K562 (cell line): ENCODE measurements around the gene TNP1. TPM values are rescaled to one million over a fixed set of nuclear protein-coding genes. Genes with fewer than 3 reads are reported as not detected.

ENCODE experiments used
- CC2D1A ChIP-seq: fragments of 450-650 bp; IDR thresholded peaks from 2 replicates; pipeline ENCODE4 v1.6.1; 2017; ENCODE audit warnings: mild to moderate bottlenecking
- PRMT5 ChIP-seq: sonication (generic); formaldehyde crosslinking; IDR thresholded peaks from 2 replicates; pipeline ENCODE4 v1.5.0; 2020; ENCODE audit warnings: missing genetic modification reagents
- ZNF133 ChIP-seq: fragments of 250-450 bp; sonication (Bioruptor Pico); IDR thresholded peaks from 2 replicates; pipeline ENCODE4 v1.4.0; 2020; ENCODE audit warnings: mild to moderate bottlenecking
- polyA plus RNA-seq, 8 experiments: library from polyadenylated mRNA; depleted of rRNA in 4 of 8; stranded (reverse) in 5 of 8; unstranded in 3 of 8; fragments of >200 nt; fragmentation: Nextera tagmentation in 2 of 8; fragmentation: Illumina TruSeq in 1 of 8; extraction: Ambion mirVana in 2 of 8; extraction: Trizol in 1 of 8; gene quantifications; 2 replicates each; pipeline versions ENCODE4 v1.2.1 to v1.2.3, GENCODE V29; 2011 to 2014; ENCODE audit warnings: inconsistent platforms in 1 of 8, missing spikeins in 1 of 8
- total RNA-seq, 7 experiments: library from RNA; depleted of rRNA in 6 of 7; stranded (reverse); fragments of >200 nt in 6 of 7; fragmentation: Illumina TruSeq in 2 of 7; extraction: Trizol in 2 of 7; gene quantifications; 2 replicates each; pipeline versions ENCODE4 v1.2.1 to v1.2.3, GENCODE V29; 2011 to 2021; ENCODE audit warnings: low replicate concordance in 1 of 7
- TF ChIP-seq, protein P1 (sequence below): fragments of 450-650 bp; IDR thresholded peaks from 2 replicates; pipeline ENCODE4 v1.6.1; 2016; ENCODE audit warnings: mild to moderate bottlenecking, moderate library complexity
- TF ChIP-seq, protein P2 (sequence below), 2 experiments: fragments of 250-450 bp in 1 of 2; fragments of 450-650 bp in 1 of 2; sonication (Bioruptor Pico) in 1 of 2; IDR thresholded peaks; 2 replicates each; pipeline versions ENCODE4 v1.6.1 to v1.8.0; 2016 to 2021; ENCODE audit warnings: mild to moderate bottlenecking in 2 of 2, moderate library complexity in 2 of 2, missing compliant biosample characterization in 1 of 2, missing genetic modification characterization in 1 of 2

TNP1 gene
- total and polyA plus RNA-seq, 9 of the 15 experiments (the other 6 are each of a cell fraction or from before 2014, with no cell fraction given) = not detected

DNA sequence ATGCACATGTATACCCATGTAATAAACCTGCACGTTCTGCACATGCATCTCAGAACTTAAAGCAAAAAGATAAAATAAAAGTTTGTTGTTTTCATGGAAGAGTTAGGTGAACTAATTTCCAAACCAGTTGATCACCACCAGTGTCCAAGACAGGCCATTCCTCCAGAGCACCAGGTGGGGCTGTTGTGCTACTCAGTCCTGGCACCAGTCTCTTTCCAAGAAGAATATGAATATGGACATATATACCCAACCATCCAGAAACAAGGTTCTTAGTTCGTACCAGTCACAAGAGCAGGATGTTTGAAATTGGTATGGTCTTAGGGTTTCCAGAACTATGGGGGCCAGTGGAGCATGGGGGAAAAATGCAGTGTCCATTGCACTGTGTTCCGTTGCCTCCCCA is 17.2 kb upstream of the TNP1 start (continued):
- TF ChIP-seq, protein P1, sequence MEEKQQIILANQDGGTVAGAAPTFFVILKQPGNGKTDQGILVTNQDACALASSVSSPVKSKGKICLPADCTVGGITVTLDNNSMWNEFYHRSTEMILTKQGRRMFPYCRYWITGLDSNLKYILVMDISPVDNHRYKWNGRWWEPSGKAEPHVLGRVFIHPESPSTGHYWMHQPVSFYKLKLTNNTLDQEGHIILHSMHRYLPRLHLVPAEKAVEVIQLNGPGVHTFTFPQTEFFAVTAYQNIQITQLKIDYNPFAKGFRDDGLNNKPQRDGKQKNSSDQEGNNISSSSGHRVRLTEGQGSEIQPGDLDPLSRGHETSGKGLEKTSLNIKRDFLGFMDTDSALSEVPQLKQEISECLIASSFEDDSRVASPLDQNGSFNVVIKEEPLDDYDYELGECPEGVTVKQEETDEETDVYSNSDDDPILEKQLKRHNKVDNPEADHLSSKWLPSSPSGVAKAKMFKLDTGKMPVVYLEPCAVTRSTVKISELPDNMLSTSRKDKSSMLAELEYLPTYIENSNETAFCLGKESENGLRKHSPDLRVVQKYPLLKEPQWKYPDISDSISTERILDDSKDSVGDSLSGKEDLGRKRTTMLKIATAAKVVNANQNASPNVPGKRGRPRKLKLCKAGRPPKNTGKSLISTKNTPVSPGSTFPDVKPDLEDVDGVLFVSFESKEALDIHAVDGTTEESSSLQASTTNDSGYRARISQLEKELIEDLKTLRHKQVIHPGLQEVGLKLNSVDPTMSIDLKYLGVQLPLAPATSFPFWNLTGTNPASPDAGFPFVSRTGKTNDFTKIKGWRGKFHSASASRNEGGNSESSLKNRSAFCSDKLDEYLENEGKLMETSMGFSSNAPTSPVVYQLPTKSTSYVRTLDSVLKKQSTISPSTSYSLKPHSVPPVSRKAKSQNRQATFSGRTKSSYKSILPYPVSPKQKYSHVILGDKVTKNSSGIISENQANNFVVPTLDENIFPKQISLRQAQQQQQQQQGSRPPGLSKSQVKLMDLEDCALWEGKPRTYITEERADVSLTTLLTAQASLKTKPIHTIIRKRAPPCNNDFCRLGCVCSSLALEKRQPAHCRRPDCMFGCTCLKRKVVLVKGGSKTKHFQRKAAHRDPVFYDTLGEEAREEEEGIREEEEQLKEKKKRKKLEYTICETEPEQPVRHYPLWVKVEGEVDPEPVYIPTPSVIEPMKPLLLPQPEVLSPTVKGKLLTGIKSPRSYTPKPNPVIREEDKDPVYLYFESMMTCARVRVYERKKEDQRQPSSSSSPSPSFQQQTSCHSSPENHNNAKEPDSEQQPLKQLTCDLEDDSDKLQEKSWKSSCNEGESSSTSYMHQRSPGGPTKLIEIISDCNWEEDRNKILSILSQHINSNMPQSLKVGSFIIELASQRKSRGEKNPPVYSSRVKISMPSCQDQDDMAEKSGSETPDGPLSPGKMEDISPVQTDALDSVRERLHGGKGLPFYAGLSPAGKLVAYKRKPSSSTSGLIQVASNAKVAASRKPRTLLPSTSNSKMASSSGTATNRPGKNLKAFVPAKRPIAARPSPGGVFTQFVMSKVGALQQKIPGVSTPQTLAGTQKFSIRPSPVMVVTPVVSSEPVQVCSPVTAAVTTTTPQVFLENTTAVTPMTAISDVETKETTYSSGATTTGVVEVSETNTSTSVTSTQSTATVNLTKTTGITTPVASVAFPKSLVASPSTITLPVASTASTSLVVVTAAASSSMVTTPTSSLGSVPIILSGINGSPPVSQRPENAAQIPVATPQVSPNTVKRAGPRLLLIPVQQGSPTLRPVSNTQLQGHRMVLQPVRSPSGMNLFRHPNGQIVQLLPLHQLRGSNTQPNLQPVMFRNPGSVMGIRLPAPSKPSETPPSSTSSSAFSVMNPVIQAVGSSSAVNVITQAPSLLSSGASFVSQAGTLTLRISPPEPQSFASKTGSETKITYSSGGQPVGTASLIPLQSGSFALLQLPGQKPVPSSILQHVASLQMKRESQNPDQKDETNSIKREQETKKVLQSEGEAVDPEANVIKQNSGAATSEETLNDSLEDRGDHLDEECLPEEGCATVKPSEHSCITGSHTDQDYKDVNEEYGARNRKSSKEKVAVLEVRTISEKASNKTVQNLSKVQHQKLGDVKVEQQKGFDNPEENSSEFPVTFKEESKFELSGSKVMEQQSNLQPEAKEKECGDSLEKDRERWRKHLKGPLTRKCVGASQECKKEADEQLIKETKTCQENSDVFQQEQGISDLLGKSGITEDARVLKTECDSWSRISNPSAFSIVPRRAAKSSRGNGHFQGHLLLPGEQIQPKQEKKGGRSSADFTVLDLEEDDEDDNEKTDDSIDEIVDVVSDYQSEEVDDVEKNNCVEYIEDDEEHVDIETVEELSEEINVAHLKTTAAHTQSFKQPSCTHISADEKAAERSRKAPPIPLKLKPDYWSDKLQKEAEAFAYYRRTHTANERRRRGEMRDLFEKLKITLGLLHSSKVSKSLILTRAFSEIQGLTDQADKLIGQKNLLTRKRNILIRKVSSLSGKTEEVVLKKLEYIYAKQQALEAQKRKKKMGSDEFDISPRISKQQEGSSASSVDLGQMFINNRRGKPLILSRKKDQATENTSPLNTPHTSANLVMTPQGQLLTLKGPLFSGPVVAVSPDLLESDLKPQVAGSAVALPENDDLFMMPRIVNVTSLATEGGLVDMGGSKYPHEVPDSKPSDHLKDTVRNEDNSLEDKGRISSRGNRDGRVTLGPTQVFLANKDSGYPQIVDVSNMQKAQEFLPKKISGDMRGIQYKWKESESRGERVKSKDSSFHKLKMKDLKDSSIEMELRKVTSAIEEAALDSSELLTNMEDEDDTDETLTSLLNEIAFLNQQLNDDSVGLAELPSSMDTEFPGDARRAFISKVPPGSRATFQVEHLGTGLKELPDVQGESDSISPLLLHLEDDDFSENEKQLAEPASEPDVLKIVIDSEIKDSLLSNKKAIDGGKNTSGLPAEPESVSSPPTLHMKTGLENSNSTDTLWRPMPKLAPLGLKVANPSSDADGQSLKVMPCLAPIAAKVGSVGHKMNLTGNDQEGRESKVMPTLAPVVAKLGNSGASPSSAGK = no peak
- TF ChIP-seq ZNF133 = no peak
- TF ChIP-seq, protein P2, sequence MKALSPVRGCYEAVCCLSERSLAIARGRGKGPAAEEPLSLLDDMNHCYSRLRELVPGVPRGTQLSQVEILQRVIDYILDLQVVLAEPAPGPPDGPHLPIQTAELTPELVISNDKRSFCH (CRISPR knock-in tag; IDR thresholded peaks at IDR 0.05) = no peak
- TF ChIP-seq, protein P2 (tag; IDR thresholded peaks at IDR 0.05) = no peak
- TF ChIP-seq PRMT5 (CRISPR knock-in tag) = no peak
- 0 out of 2 replicates have a peak, but pooled peaks have one; percentile 20 for TF ChIP-seq CC2D1A
- TF ChIP-seq, all 486 proteins: peak for 4
